HG02840 (cell line): ENCODE measurements around the gene PHLPP1.
"Not testable (repeated sequence)": the region's sequence is repeated elsewhere in the genome, so short reads cannot be mapped to it uniquely, and the experiment has no call there.

ENCODE experiments used
- ATAC-seq: cut with Tn5 transposase; IDR thresholded peaks from one replicate; pipeline ENCODE4 v1.9.1; 2021; ENCODE audit warnings: mild to moderate bottlenecking, moderate library complexity, moderate number of reproducible peaks; ENCODE audit not compliant: unreplicated experiment, low FRiP score

PHLPP1 gene

DNA sequence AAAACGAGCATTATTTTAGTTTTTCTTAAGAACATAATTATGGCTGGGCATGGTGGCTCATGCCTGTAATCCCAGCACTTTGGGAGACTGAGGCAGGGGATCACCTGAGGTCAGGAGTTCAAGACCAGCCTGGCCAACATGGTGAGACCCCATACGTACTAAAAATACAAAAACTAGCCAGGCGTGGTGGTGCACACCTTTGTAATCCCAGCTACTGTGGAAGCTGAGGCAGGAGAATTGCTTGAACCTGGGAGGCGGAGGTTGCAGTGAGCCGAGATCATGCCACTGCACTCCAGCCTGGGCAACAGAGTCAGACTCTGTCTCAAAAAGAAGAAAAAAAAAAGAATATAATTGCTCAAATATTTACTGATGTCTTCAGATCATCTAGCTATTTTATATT lies 25.3 kb downstream of the PHLPP1 start:
- not testable (repeated sequence) for ATAC-seq

GRCh38 chr18:62741118-62741566 lies 25.8 kb downstream of the PHLPP1 start:
- ATAC-seq = no peak

- no peak for ATAC-seq
Observed at GRCh38 chr18:62741584-62741983, 26.2 kb downstream of the PHLPP1 start.

DNA sequence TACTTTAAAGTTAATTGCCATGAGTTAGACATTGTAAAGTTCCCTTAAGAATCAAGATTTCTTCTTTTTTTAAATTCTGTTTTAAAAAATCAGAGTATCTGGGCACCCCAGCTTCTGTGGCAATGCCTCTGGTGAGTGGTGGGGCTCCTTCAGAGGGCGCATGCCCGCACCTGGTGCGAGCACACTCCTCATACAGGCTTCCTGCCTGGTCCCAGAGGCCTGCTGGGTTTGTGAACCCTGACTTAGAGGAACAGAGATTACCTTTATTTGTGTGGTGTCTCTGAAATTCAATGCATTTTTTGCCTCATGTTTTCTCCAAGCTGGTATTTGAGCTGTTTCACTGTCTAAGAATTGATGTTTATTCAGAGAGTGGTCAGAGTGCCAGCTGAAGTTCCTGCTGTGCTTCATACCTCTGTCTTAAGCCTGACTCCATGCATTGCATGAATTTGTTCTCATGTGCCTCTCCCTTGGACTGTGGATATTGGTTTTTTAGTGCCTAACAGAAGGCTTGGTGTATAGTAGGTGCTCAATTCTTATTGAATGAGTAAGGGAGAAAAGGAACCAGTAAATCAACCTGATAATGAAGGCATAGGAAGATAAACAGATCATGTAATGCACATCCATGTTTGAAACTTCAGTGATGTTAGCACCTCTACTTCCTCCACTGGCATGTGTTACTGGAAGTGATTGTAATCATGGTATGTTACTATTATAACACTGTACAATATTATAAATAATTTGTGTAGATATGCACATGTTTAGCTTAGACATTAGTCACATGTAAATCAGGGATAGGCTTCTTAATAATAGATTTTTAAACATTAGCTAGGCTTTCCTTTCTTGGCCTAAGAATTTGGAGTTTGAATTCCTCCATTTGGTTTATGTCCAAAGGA lies 29.0 kb downstream of the PHLPP1 start:
- no peak for ATAC-seq

- no peak for ATAC-seq
Observed at GRCh38 chr18:62745089-62745751, 29.9 kb downstream of the PHLPP1 start.

DNA sequence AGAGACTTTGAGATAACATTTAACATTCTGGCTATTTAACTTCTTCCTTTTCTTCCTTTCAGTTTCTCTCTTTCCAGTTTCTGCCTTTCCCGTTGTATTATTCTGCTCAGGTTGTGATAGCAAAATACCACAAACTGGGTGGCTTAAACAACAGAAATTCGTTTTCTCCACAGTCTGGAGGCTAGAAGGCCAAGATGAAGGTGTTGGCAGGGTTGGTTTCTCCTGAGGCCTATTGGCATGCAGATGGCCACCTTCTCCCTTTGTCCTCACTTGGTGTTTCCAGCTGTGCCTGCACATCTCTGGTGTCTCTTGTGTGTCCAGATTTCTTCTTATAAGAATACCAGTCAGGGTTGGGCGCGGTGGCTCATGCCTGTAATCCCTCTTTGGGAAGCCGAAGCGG lies 34.0 kb downstream of the PHLPP1 start:
- no peak for ATAC-seq

GRCh38 chr18:62751341-62751821 lies 36.0 kb downstream of the PHLPP1 start:
- ATAC-seq = no peak

DNA sequence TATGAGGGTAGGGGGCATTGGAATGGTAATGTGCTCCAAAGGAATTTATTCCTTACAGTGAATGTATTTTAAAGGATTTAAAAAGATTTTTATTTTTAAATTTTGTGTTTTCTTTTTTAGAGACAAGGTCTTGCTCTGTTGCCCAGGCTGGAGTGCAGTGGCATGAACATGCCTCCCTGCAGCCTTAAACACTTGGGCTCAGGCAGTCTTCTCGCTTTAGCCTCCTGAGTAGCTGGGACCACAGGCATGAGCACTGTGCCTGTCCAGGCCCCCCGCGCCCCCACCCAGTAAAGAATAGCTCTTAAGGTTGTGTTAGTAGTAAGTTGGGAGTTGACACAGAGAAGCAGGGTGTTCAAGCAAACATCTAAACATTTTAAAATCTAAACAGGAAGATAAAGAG lies 36.6 kb downstream of the PHLPP1 start:
- no peak for ATAC-seq

GRCh38 chr18:62754026-62754425 lies 38.7 kb downstream of the PHLPP1 start:
- no peak for ATAC-seq

DNA sequence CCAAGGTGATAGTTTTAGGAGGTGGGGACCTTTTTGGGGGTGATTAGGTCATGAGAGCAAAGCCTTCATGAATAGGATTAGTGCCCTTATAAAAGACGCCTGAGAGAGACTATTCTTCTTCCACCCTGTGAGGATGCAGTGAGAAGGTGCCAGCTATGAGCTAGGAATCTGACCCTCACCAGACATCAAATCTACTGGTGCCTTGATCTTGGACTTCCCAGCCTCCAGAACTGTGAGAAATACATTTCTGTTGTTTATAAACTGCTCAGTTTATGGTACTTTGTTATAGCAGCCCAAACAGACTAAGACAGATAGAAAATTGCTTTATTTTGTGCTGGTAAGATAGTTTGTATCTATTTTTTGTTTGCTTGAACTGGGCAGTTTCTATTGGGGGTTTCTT lies 40.1 kb downstream of the PHLPP1 start:
- no peak for ATAC-seq

GRCh38 chr18:62755946-62756345 lies 40.6 kb downstream of the PHLPP1 start:
- no peak for ATAC-seq

DNA sequence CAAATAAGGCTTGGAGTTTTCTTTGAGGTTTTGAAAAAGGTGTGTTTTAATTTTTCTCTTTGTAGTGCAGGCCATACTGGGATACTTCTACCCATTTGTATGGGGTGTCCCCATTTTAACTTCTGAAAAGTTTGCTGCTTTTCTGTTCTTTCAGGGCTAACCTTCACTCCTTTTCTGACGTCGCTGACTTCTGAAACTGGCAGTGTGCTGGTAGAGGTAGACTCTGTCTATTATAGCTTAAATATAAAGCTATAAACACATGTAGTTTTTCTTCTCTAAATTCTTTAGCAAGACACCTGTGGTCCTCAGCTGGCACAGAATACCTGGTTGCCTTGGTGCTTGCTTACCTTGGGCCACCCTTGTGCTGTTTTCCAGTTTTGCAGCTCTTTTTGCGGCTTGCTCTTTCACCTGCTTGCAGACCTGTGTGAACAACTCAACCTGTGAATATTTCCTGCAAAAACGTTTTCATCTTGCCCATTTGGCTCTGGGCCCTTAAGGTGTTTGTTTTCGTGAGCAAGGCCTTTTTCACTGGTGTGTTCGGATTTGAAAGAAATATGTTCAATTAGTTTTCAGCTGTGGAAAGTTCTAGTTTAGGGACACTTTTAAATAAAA lies 42.2 kb downstream of the PHLPP1 start:
- no peak for ATAC-seq

GRCh38 chr18:62758591-62758990 lies 43.2 kb downstream of the PHLPP1 start:
- ATAC-seq = no peak

GRCh38 chr18:62759704-62760402 lies 44.5 kb downstream of the PHLPP1 start:
- ATAC-seq = no peak

GRCh38 chr18:62760403-62760734 lies 45.0 kb downstream of the PHLPP1 start:
- ATAC-seq = no peak

DNA sequence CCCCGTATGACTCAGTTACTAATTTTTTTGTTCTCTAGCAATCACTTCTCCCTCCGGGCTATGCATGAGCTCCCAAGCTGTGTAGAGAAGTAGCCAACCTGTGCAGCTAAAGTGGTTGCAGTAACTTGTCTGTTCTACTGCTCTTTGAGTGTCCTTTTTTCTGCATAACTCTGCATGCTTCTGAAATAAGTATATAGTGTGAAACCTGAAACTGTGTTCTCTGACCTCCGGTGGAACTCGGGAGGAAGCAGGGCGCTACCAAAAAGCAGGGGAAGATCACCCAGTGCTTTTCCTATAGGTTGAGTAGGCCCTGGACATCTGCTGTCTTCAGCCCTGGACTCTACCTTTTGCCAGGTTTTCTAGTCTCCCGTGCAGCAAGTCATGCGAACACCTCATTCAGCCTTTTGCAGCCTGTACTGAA lies 47.8 kb downstream of the PHLPP1 start:
- no peak for ATAC-seq

GRCh38 chr18:62766266-62766665 lies 50.9 kb downstream of the PHLPP1 start:
- ATAC-seq = no peak

GRCh38 chr18:62767321-62767720 lies 52.0 kb downstream of the PHLPP1 start:
- no peak for ATAC-seq

DNA sequence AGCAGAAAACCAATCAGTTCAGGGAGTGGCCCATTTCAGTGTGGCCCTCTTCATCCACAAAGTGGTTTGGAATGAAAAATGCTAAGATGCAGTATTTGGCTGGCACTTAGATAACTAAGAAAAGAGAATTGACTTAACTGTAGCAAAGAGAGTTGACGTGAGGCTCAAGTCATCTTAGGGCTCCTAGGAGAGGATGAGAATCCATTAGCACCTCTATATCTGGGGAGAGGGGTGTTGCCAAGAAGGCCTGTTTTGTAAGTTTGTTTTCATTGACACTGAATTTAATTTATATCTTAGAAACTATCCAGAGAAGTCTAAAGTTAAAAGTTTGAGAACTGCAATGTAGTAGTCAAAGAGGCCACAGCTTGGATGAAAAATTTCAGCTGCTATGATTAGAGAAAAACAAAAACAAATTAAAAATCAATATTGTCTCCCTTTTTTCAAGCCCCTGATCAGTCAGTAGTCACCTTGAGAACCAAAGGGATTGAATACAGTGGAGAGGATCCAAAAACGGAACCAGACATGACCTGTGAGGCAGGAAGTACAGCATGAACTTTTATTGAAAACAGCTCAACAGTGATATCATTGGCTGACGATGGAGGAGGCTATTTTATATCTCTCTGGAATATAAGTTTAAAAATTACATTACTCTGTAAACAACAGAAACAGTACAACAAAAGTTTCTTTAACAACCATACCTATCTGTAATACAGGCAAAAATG lies 52.7 kb downstream of the PHLPP1 start:
- ATAC-seq = no peak

- ATAC-seq = no peak
Observed at GRCh38 chr18:62768558-62768943, 53.2 kb downstream of the PHLPP1 start.
